ENCODE results near the gene CCL4L2.
"Not testable (repeated sequence)": the region's sequence is repeated elsewhere in the genome, so short reads cannot be mapped to it uniquely, and the experiment has no call there.

CCL4L2 gene

DNA sequence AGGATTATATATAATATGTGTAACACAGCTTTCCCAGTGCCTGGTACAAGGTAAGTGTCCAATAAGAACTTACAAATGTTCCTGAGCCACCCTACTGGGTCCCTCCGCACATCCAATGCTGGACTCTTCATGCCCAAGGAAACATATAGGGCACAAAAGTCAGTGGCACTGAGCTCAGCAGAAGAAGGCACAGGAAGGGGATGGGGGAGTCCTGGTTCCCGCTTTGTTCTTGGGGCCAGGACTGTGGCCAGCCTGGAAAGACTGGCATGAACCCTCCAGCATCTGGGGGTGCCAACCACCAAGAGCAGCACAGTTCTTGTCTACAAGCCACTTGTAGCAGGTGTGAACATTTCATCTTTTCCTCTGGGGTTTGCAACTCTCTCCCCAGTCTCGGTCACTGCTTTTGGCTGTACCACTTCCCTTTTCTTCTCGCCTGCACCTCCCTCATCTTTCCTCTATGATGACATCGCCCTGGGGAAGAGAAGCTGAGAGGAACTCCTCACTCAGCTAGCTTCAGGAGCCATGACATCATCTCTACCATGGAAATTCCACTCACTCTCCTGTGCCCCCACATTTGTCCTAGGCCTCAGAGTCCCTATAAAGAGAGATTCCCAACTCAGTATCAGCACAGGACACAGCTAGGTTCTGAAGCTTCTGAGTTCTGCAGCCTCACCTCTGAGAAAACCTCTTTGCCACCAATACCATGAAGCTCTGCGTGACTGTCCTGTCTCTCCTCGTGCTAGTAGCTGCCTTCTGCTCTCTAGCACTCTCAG, at the start of gene CCL4L2:
CCL4L2 (plus strand) TSS at position 625 of the 773 bp plus-strand sequence.
- not testable (repeated sequence) for H3K9me3 ChIP-seq (ENCODE audit: control insufficient read depth, low read depth, low read length); H3K4me1 ChIP-seq (ENCODE audit: control insufficient read depth, low read depth, low read length); H3K27me3 ChIP-seq (ENCODE audit: control insufficient read depth, insufficient read depth, low read length); H3K36me3 ChIP-seq (ENCODE audit: control insufficient read depth, low read depth, low read length); H3K27ac ChIP-seq (ENCODE audit: low read length); H3K4me3 ChIP-seq (ENCODE audit: low read length); H3K9ac ChIP-seq (ENCODE audit: low read length)

DNA sequence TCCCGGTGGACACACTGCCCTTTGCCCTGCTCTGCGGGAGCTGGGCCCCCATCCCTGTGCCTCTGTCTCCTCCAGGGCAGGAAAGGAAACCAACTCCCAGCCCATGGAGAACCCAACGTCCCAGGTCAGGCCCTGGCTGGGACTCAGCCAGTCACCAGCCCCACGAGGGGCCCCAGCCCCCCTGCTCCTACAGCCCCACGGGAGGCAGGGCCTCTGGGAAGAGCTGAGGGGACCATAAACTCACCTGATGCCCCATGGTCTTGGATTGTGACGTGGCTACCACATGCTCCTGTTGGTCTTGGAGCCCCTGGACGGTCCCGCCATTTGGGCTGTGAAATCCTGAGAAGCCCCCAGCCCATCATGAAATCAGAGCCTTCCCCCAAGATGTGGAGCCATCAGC, 42.0 kb upstream of the CCL4L2 start:
- H3K9ac ChIP-seq (ENCODE audit: low read length); H3K27me3 ChIP-seq (ENCODE audit: control insufficient read depth, insufficient read depth, low read length); H3K4me1 ChIP-seq (ENCODE audit: control insufficient read depth, low read depth, low read length); H3K36me3 ChIP-seq (ENCODE audit: control insufficient read depth, low read depth, low read length); H3K9me3 ChIP-seq (ENCODE audit: control insufficient read depth, low read depth, low read length); H3K27ac ChIP-seq (ENCODE audit: low read length); H3K4me3 ChIP-seq (ENCODE audit: low read length): not testable (repeated sequence)

DNA sequence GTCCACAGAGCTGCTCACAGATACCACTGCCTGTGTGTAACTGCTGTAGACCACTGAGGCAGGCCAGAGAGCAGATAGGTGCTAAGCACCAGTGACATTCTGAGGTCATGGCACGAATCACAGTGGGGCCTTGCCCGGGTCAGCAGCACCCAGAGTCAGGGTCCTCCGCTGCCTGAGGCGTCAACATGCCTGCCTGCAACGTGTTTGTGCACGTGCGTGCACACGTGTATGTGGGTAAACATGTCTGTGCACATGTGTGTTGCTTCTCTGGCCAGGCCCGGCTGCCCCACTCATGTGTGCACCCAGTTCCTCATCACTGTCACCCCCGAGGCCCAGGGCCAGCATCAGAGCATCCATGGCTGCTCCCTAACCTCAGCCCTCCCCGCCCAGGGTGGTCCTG, 34.3 kb upstream of the CCL4L2 start, which contains the start of gene TBC1D3B:
TBC1D3B (minus strand) TSS at position 101 of the 400 bp plus-strand sequence. CDS start 1,586 bp downstream, outside the sequence.
- not testable (repeated sequence) for H3K27me3 ChIP-seq (ENCODE audit: control insufficient read depth, insufficient read depth, low read length); H3K4me3 ChIP-seq (ENCODE audit: low read length); H3K4me1 ChIP-seq (ENCODE audit: control insufficient read depth, low read depth, low read length); H3K36me3 ChIP-seq (ENCODE audit: control insufficient read depth, low read depth, low read length); H3K9me3 ChIP-seq (ENCODE audit: control insufficient read depth, low read depth, low read length); H3K9ac ChIP-seq (ENCODE audit: low read length); H3K27ac ChIP-seq (ENCODE audit: low read length)

DNA sequence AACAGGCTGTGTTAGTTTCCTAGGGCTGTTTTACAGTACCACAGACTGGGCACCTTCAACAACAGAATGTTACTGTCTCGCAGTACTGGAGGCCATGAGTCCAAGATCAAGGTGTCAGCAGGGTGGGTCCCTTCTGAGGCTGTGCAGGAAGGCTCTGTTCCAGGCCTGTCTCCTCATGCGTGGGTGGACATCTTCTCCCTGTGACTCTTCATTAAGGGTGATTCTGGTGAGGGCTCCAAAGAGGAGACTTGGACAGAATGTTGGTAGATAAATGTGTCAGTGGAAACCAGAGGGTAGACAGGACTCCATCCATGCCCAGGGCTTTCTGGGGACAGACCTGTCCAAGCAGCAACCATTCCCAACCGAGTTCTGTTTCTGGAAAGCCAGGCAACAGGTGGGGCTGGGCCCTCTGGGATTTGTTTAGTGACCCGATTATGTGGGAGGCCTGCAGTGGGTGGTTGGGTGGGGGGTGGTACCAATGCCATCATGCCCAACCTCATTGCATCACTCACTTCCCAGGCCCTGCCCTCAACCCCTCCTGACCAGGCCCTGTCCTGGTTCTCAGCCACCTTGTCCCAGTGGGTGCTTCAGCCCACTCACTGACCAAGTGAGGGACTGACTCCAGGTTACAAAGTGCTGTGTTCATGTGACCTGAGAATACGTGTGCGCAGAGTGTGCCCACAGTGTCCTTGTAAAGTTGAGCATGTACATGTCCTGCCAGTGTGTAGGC, 29.3 kb upstream of the CCL4L2 start:
- H3K27ac ChIP-seq (ENCODE audit: low read length); H3K4me1 ChIP-seq (ENCODE audit: control insufficient read depth, low read depth, low read length); H3K9me3 ChIP-seq (ENCODE audit: control insufficient read depth, low read depth, low read length); H3K4me3 ChIP-seq (ENCODE audit: low read length); H3K9ac ChIP-seq (ENCODE audit: low read length); H3K36me3 ChIP-seq (ENCODE audit: control insufficient read depth, low read depth, low read length): not testable (repeated sequence)
- peaks cover 21% of the 10 kb centered on the region for H3K27me3 ChIP-seq (ENCODE audit: control insufficient read depth, insufficient read depth, low read length)

DNA sequence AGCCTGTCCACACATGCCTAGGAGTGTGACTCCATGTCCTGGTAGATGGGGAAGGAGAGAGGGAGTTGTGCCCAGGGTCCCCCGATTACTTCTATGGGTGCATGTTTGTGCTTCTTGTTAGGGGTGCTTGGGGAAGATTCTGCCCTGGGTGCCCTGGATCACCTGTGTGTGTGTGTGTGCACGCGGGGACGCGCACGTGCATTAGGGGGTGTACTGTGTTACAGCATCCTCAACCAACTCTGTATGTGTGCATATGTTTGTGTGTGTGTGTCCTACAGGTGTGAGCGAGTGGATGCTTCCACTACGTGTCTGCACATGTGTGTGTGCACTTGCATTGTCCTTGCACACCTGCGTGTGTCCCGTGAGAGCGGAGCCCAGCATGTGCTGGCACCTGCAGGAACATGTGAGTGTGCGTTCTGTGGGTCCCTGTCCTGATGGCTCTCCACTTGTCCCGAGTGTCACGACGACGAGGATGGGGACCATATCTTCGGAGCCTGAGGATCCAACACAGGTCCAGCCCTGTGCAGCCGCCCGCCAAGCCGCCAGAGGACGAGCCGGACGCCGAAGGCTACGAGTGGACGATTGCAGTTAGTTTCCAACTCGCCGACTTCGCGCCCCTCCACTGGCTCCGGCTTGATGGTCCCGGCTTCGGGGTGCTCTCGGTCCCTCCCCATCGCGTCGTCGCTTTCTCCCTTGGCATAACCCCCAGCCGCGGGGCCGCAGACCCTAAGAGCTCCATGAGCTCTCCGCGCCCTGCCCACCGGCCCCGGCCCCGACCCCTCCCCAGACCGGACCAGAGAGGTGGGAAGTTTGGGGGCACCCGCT, 28.5 kb upstream of the CCL4L2 start:
- Histone ChIP-seq H3K9me3 (ENCODE audit: control insufficient read depth, low read depth, low read length) (no peaks in the 10 kb centered on the region), H3K27ac (ENCODE audit: low read length) (no peak overlapping the region), H3K36me3 (ENCODE audit: control insufficient read depth, low read depth, low read length) (no peaks in the 10 kb centered on the region), H3K9ac (ENCODE audit: low read length) (no peak overlapping the region), H3K27me3 (ENCODE audit: control insufficient read depth, insufficient read depth, low read length) (peaks cover 21% of the 10 kb centered on the region), H3K4me3 (ENCODE audit: low read length) (peak overlapping the region; percentile 50), H3K4me1 (ENCODE audit: control insufficient read depth, low read depth, low read length) (no peaks in the 10 kb centered on the region)

DNA sequence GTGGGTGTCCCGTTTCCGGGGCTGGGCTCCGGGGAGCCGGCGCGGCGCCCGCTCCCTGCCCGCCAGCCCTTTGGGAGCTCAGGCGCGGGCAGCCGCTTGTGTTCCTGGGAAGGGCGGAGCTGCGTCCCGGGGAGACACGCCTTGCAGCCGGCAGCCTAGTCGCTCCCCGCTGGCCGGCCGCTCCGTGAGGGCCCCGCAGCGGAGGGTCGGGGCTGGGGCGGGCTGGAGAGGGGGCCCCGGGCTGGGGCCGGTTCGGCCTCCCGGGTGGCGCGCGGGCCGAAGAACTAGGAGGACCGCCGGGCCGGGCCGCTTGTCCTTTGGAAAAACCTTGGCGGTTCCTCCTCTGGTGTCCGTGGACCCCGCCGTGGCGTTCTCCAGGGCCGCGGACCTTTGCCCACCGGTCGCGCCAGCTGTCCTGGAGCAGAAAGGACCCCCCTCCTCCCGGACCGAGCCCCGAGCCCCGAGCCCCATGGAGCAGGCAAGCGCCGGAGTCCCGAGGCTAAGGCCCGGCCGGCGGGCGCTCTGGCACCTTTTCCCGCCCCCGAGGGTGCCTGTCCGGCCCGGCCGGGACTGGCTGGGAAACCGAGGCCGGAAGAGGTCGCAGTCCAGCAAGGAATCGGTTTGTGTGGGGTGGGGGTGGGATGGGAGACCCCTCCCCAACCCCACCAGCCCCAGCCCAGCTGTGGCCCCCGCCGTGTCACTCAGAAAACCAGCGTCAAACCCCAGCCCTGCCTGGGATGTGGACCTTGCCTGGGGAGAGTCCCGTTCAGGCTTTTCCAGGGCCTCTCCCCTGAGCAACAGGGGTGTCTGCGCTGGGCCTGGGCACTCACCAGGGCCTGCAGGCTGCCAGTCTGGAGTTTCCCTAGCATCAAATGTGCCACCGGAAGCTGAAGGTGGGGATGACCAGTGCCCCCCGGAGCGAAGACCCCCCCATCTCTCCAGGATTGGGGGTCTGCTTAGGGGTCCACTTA, 27.6 kb upstream of the CCL4L2 start:
- H3K4me1 ChIP-seq (ENCODE audit: control insufficient read depth, low read depth, low read length), result no peaks in the 10 kb centered on the region
- H3K4me3 ChIP-seq (ENCODE audit: low read length), result peak overlapping the region; percentile 50
- no peak overlapping the region for H3K9ac ChIP-seq (ENCODE audit: low read length)
- H3K36me3 ChIP-seq (ENCODE audit: control insufficient read depth, low read depth, low read length), result no peaks in the 10 kb centered on the region
- H3K27me3 ChIP-seq (ENCODE audit: control insufficient read depth, insufficient read depth, low read length), result peaks cover 21% of the 10 kb centered on the region
- H3K27ac ChIP-seq (ENCODE audit: low read length), result no peak overlapping the region
- no peaks in the 10 kb centered on the region for H3K9me3 ChIP-seq (ENCODE audit: control insufficient read depth, low read depth, low read length)

DNA sequence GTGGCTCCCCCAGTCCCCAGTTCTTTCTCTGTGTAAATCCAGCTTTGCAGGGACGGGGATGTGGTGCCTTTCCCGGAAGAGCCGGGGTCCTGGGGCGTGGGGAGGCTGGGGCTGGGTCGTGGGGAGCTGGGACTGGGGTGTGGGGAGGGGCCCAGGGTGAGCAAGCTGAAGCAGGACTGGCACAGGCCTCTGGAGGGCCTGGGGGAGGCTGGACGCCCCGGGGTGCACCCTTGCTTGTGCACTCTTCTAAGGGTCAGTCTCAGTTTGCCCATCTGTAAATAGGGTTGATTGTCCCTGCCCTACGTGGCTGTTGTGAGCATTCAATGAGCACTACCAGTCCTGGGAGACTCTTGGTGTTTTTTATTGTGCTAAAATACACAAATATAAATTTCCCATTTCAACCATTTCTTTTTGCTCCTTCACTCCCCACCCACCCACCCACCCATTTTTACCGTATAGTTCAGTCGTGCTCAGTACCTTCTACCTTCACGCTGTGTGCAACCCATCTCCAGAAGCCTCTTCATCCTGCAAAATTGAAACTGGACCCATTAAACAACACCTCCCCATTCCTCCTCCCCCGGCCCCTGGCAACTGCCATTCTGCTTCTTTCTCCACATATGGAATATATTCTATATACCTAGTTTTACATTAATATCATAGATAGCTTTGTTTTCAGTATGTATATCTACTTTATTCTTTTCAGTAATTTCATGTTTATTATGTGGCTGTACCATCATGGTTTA, 26.7 kb upstream of the CCL4L2 start:
- H3K9ac ChIP-seq (ENCODE audit: low read length), result no peak overlapping the region
- peaks cover 21% of the 10 kb centered on the region for H3K27me3 ChIP-seq (ENCODE audit: control insufficient read depth, insufficient read depth, low read length)
- no peaks in the 10 kb centered on the region for H3K9me3 ChIP-seq (ENCODE audit: control insufficient read depth, low read depth, low read length)
- no peak overlapping the region for H3K27ac ChIP-seq (ENCODE audit: low read length)
- no peaks in the 10 kb centered on the region for H3K36me3 ChIP-seq (ENCODE audit: control insufficient read depth, low read depth, low read length)
- H3K4me3 ChIP-seq (ENCODE audit: low read length), result no peak overlapping the region
- H3K4me1 ChIP-seq (ENCODE audit: control insufficient read depth, low read depth, low read length), result no peaks in the 10 kb centered on the region

DNA sequence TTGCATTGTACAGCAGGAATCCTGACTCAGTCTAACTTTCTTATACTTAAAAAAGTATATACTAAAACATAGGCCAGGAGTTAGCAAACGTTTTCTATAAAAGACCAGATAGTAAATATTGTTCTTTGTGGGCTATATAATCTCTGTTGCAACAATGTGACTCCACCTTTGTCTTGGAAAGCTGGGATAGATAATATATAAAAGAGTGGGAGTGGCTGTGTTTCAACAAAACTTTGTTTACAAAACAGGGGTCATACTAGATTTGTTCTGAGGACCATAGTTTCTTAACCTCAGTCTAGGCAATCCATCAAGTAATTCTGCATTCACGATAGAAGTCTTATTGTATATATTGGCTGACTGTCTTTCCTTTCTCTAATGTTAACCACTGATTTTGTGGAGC, 25.4 kb upstream of the CCL4L2 start:
- Histone ChIP-seq H3K27me3 (ENCODE audit: control insufficient read depth, insufficient read depth, low read length) (peaks cover 21% of the 10 kb centered on the region), H3K9ac (ENCODE audit: low read length) (no peak overlapping the region), H3K27ac (ENCODE audit: low read length) (no peak overlapping the region), H3K36me3 (ENCODE audit: control insufficient read depth, low read depth, low read length) (no peaks in the 10 kb centered on the region), H3K4me3 (ENCODE audit: low read length) (no peak overlapping the region), H3K9me3 (ENCODE audit: control insufficient read depth, low read depth, low read length) (no peaks in the 10 kb centered on the region), H3K4me1 (ENCODE audit: control insufficient read depth, low read depth, low read length) (no peaks in the 10 kb centered on the region)

DNA sequence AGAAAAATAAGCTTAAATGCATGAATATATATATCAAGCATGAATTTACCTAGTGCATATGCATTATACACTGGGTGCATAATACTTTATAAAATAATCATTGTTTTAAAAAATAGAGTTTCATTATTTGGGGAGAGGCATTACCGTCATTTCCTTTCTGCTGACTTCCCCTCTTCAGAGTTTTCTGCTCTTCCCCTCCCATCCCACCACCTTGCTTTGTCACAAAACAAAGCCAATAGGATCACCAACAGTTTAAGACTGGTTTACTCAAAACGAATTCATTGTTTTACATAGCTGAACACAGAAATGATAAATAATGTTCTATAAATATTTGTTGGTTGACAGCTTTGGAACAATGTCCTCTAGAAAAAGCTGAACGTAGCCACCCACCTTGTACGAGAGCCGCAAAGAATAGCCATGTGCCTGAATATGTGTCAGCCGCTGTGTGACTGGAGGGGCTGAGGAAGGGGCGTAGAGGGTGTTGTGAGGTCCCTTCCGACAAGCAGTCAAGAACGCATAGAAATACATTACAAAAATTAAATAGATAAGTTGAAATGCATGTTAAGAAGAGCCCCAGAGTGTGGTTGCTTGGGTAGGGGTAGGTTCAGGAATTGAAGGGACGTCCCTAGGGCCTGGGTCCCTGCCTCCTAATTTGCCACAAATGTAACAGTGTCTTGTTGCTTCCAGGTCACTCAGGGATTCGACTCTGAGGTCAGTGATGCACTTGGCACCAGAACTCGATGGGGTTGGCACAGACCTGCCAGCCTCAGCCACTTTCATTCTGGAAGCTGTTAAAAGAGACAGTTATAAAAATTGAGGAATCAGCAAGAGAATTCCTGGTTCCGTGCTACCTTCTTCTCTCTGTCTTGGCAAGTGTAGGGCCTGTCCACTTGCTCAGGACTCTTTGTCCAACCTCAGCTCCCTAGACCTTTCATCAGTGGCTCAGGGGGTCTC, 23.8 kb upstream of the CCL4L2 start:
- H3K9ac ChIP-seq (ENCODE audit: low read length); H3K9me3 ChIP-seq (ENCODE audit: control insufficient read depth, low read depth, low read length); H3K4me3 ChIP-seq (ENCODE audit: low read length); H3K27ac ChIP-seq (ENCODE audit: low read length); H3K4me1 ChIP-seq (ENCODE audit: control insufficient read depth, low read depth, low read length); H3K36me3 ChIP-seq (ENCODE audit: control insufficient read depth, low read depth, low read length): not testable (repeated sequence)
- H3K27me3 ChIP-seq (ENCODE audit: control insufficient read depth, insufficient read depth, low read length), result peaks cover 16% of the 10 kb centered on the region
